Gastrocnemius medialis (tissue), 4 donors: ENCODE data around the gene ZP1.

Experiments
- POLR2A ChIP-seq, 2 donors: fragments of 450-650 bp; IDR thresholded peaks; one replicate each; pipeline ENCODE4 v1.6.1; 2017; ENCODE audit warnings: antibody characterized with exemption in 2 of 2, mild to moderate bottlenecking in 2 of 2, moderate library complexity in 2 of 2
- TF ChIP-seq, protein P1 (sequence below), 5 experiments: fragments of 450-650 bp in 3 of 5; fragments of 200-600 bp in 2 of 5; sonication (generic) in 2 of 5; IDR thresholded peaks in 4 of 5; conservative IDR thresholded peaks in 1 of 5; 1 replicate in 4 of 5; 2 replicates in 1 of 5; pipeline ENCODE4 v1.5.1; 2016 to 2019; ENCODE audit warnings: antibody characterized with exemption in 5 of 5, mild to moderate bottlenecking in 3 of 5, moderate library complexity in 3 of 5

DNA sequence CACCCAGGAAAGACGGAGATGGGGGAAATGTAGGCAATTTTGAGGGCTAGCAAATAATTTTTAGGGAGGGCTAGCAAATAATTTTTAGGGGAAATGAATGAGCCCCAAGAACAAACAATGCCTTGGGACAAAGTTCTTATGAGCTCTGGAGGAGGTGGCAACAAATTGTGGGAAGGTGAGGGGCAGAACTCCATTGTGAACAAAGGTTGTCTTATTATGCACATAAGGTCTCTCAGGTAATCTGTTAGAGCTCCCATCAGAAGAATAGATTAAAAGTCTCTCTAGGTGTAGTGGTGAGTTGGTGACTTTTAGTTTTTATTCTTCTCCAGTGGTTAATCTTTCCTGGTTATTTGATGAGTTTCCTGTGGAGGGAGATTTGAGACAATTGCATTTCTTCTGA, 41.5 kb downstream of the ZP1 start:
- TF ChIP-seq, protein P1, sequence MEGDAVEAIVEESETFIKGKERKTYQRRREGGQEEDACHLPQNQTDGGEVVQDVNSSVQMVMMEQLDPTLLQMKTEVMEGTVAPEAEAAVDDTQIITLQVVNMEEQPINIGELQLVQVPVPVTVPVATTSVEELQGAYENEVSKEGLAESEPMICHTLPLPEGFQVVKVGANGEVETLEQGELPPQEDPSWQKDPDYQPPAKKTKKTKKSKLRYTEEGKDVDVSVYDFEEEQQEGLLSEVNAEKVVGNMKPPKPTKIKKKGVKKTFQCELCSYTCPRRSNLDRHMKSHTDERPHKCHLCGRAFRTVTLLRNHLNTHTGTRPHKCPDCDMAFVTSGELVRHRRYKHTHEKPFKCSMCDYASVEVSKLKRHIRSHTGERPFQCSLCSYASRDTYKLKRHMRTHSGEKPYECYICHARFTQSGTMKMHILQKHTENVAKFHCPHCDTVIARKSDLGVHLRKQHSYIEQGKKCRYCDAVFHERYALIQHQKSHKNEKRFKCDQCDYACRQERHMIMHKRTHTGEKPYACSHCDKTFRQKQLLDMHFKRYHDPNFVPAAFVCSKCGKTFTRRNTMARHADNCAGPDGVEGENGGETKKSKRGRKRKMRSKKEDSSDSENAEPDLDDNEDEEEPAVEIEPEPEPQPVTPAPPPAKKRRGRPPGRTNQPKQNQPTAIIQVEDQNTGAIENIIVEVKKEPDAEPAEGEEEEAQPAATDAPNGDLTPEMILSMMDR (IDR thresholded peaks at IDR 0.05 in 4 of 5, conservative IDR thresholded peaks at IDR 0.05 in 1 of 5): no peak
- no peak for TF ChIP-seq POLR2A (IDR thresholded peaks at IDR 0.05)
